ENCODE measurements around the gene SLC18B1.

Gene SLC18B1

GRCh38 chr6:132726608-132726975 is 71.8 kb downstream of the SLC18B1 start:
- TF ChIP-seq, protein P1, sequence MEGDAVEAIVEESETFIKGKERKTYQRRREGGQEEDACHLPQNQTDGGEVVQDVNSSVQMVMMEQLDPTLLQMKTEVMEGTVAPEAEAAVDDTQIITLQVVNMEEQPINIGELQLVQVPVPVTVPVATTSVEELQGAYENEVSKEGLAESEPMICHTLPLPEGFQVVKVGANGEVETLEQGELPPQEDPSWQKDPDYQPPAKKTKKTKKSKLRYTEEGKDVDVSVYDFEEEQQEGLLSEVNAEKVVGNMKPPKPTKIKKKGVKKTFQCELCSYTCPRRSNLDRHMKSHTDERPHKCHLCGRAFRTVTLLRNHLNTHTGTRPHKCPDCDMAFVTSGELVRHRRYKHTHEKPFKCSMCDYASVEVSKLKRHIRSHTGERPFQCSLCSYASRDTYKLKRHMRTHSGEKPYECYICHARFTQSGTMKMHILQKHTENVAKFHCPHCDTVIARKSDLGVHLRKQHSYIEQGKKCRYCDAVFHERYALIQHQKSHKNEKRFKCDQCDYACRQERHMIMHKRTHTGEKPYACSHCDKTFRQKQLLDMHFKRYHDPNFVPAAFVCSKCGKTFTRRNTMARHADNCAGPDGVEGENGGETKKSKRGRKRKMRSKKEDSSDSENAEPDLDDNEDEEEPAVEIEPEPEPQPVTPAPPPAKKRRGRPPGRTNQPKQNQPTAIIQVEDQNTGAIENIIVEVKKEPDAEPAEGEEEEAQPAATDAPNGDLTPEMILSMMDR (IDR thresholded peaks at IDR 0.05; ENCODE audit: borderline replicate concordance, control extremely low read depth, extremely low read depth, insufficient read depth, missing control alignments): no peak
- in situ Hi-C loops (cut with MboI; ENCODE audit: low sequenced_read_pairs, unreplicated experiment): no loop called here
- no peak for DNase-seq (ENCODE audit: low spot score)

DNA sequence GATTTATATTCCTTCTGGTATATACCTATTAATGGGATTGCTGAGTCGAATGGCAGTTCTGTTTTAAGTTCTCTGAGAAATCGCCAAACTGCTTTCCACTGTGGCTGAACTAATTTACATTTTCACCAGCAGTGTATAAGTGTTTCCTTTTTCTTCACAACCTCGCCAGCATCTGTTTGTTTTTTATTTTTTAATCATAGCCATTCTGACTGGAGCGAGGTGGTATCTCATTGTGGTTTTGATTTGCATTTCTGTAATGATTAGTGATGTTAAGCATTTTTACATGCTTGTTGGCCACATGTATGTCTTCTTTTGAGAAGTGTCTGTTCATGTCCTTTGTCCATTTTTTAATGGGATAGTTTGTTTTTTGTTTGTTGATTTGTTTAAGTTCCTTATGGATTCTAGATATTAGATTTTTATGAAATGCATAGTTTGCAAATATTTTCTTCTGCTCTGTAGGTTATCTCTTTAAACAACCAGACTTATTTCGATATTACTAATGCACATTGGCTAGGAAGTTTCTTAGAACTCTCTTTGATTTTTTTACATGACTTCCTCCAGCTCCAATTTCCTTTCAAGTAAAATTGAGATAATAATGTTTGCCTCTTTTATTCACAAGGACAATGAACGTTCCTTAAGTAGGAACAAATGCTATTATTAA is 72.4 kb downstream of the SLC18B1 start:
- DNase-seq (ENCODE audit: low spot score): no peak
- TF ChIP-seq, protein P1 (IDR thresholded peaks at IDR 0.05; ENCODE audit: borderline replicate concordance, control extremely low read depth, extremely low read depth, insufficient read depth, missing control alignments): no peak
- in situ Hi-C loops (cut with MboI; ENCODE audit: low sequenced_read_pairs, unreplicated experiment): no loop called here

GRCh38 chr6:132725471-132725870 is 73.0 kb downstream of the SLC18B1 start:
- TF ChIP-seq, protein P1 (IDR thresholded peaks at IDR 0.05; ENCODE audit: borderline replicate concordance, control extremely low read depth, extremely low read depth, insufficient read depth, missing control alignments): no peak

DNA sequence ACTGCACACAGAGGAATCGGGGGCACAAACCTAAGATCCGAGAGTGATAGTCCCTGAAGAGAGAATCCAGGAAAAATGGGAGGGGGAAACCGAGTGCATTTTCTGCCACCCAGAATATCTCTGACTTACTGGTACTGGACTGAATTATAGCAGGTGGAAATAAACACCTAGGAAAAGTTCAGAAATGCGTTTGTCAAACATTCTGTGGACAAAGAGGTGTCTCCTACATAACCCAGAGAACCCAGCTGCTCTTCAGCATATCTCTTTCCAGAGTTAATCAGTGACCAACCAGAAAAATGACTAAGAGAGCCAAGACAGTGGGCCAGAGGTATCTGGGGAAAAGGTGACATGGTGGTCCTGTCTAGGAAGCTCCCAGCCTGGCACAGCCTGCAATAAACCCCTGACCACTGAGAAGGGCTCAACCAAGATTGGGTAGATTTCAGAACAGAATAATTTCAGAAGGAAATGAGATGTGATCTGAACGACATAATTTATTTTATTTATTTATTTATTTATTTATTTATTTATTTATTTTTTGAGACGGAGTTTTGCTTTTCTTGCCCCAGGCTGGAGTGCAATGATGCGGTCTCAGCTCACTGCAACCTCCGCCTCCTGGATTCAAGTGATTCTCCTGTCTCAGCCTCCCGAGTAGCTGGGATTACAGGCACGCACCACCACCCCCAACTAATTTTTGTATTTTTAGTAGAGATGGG is 78.5 kb downstream of the SLC18B1 start:
- in situ Hi-C loops (cut with MboI; ENCODE audit: low sequenced_read_pairs, unreplicated experiment): no loop called here
- TF ChIP-seq, protein P1 (IDR thresholded peaks at IDR 0.05; ENCODE audit: borderline replicate concordance, control extremely low read depth, extremely low read depth, insufficient read depth, missing control alignments): no peak
- DNase-seq (ENCODE audit: low spot score): no peak

More at GRCh38 chr6:132725471-132725870, 73.0 kb downstream of the SLC18B1 start:
- in situ Hi-C loops (cut with MboI; ENCODE audit: low sequenced_read_pairs, unreplicated experiment): no loop called here
- DNase-seq (ENCODE audit: low spot score): no peak

Measured in GM13976 (cell line).